Stimulated activated CD8-positive, alpha-beta memory T cell treated with anti-CD3 and anti-CD28 coated beads, Interleukin-2, amount 100 ng/mL, for 48 hours (primary cell): ENCODE data around the gene FOXO4.
"Not testable (repeated sequence)": the region's sequence is repeated elsewhere in the genome, so short reads cannot be mapped to it uniquely, and the experiment has no call there.

Experiments
- DNase-seq, 2 donors: peaks; one replicate each; pipeline ENCODE4 v3.0.0-alpha.2; 2020; ENCODE audit warnings: low read depth in 2 of 2

The FOXO4 gene, protein sequence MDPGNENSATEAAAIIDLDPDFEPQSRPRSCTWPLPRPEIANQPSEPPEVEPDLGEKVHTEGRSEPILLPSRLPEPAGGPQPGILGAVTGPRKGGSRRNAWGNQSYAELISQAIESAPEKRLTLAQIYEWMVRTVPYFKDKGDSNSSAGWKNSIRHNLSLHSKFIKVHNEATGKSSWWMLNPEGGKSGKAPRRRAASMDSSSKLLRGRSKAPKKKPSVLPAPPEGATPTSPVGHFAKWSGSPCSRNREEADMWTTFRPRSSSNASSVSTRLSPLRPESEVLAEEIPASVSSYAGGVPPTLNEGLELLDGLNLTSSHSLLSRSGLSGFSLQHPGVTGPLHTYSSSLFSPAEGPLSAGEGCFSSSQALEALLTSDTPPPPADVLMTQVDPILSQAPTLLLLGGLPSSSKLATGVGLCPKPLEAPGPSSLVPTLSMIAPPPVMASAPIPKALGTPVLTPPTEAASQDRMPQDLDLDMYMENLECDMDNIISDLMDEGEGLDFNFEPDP

DNA sequence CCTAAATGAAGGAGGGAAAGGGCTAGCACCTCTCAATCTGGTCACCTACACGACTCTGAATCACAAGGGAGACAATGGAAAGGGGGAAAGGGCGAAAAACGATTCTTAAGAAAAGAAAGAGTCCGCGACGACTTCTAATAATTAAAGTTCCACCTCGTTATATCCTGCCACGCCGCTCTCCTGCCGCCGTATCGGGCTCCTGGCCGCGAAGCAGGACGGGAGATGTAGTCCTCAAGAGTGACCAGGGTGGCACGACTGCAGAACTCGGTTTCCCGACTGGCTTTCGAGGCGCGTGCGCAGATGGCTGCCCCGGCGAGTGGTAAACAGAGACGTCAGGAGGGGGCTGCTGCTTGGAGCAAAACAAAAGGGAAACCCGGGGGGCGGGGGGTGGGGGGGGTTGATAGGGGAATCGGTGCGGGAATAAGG is at the start of gene FOXO4:
FOXO4 (plus strand) TSS at position 297 of the 426 bp plus-strand sequence. CDS start 678 bp downstream, outside the sequence.
- DNase-seq, result peak; percentile 75 to 81

DNA sequence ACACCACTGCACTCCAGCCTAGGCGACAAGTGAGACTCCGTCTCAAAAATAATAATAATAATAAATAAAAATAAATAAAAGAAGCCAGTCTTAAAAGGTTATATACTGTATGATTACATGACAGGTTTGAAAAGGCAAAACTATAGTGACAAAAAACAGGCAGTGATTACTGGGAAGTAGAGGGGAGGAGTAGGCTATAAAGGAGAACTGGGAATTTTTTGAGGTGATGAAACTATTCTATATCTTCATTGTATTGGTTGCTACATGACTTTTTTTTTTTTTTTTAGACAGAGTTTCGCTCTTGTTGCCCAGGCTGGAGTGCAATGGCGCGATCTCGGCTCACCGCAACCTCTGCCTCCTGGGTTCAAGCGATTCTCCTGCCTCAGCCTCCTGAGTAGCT is 47.8 kb upstream of the FOXO4 start:
- DNase-seq, result not testable (repeated sequence)

DNA sequence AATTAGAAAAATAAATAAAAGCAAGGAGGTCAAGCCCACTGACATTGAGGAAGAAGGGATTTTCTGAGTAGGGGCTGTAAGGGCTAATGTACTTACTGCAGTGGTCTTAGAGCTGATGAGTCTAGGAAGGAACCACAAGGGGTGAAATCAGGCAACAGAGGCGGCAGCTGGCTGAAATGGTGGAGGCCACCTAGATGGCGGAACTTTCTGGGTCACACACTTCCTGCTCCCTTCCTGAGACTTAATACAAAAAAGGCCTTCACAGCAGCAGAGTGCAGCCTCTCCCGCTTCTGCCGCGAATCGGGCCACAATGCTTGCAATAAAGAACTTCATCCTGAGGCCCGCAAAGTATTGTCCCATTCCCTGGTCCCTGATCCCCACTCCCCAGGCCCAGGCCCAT is 42.9 kb upstream of the FOXO4 start:
- DNase-seq, result no peak

DNA sequence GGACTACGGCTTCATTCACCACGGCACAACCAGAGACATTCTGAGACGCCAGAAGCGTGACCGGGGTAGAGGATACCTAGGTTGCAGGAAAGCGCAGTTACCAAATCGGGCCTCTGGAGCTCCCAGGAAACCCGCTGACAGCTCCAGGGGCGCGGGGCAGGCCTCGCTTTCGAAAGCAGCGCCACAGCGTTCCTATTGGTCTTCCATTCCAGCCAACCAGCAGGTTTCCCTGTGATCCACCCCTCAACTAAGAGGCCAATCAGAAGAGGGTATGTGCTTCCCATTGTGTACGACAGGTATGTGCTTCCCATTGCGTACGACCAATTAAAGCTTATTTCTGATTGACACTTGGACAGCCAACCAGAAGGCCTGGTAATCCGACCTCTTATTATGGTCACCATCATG is 42.4 kb upstream of the FOXO4 start:
- no peak for DNase-seq

DNA sequence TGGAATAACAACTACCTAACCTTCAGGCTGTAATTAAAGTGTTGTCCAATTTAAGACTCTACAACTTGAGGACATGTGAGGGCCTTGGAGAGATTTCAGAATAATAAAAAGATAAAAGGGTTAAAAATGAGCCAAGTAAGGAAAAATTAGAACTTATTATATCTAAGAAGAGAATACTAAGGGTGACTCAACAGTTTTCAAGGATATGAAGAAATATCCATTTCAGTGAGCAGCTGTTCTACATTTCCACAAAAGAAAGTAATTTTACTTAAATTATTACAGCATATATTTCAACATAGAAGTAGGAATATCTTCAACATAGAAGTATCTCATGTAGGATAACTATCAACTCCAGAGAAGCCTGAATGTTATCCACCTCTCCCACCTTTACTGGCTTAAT is 38.8 kb upstream of the FOXO4 start:
- DNase-seq, result no peak

DNA sequence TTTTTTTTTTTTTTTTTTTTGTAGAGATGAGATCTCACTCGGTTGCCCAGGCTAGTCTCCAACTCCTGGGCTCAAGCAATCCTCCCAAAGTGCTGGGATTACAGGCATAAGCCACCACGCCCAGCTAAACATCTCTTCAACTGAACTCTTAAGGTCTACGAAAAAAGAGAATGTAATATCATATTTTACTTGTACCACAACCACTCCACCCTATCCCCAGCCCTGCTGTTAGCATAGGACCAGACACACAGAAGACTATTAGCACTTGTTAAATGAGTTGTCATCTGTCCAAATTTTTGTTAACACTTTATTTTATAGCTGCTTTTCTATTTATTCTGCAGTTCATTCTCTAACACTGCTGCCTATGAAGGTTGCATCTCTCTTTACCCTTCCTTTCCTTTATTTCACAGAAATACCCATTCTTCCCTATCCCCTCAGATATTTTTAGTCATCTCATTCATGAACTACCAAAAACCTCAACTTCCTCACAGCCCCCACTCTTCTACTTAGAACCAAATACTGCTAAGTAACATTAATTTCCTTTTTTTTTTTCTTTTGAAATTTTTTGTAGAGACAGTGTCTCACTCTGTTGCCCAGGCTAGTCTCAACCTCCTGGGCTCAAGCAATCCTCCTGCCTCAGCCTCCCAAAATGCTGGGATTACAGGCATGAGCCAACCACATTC is 37.7 kb upstream of the FOXO4 start:
- DNase-seq, result no peak

DNA sequence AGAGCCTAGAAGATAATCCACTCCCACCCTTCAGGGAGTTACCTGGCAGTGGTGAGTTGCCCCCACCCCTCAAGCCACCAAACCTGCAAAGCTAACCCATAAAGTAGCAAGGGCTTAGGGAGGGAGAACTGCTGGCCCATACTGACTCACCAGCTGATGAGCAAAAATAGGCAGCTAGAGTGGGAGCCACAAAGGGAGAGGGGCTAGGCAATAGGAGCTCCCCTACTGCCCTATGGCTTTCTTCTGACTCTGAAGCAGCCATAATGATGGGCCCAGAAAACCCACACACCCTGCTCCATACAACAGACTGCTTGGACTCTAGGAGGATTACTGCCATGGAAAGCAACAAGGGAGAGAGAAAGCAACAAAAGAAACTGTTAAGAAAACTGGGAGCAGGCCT is 35.5 kb upstream of the FOXO4 start:
- DNase-seq, result no peak

DNA sequence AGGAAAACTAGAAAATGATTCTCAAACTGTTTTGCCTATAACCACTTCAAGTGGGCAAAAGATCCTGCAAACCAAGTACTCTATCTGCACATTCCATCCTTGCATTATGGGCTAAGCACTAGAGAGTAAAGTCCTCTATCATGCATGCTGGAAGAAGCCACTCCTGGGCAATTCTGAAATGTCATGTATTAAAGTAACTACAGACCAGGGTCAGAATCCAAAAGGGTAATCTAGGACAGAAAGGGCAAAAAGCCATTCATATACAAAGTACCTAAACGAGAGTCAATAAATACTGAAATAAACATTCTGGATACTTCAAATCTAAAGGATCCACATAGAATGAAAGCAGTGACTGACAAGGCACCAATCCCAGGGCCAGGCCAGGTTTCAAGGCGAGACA is 28.6 kb upstream of the FOXO4 start:
- DNase-seq, result no peak

DNA sequence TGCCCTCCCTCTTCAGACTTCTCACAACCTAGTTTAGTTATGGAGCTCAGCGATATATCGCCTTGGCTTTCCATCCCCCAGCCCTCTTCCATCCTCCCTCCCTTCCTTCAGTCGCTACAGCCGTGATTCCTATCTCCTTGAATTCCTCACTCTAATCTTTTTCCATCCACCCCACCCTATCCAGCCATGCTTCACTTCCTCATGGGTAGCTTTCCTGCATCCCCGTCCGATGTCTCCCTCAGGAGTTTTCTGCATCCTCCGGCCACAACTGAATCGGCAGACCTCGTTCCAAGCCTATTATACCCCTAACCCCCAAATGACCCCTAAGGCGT is 28.0 kb upstream of the FOXO4 start:
- no peak for DNase-seq

DNA sequence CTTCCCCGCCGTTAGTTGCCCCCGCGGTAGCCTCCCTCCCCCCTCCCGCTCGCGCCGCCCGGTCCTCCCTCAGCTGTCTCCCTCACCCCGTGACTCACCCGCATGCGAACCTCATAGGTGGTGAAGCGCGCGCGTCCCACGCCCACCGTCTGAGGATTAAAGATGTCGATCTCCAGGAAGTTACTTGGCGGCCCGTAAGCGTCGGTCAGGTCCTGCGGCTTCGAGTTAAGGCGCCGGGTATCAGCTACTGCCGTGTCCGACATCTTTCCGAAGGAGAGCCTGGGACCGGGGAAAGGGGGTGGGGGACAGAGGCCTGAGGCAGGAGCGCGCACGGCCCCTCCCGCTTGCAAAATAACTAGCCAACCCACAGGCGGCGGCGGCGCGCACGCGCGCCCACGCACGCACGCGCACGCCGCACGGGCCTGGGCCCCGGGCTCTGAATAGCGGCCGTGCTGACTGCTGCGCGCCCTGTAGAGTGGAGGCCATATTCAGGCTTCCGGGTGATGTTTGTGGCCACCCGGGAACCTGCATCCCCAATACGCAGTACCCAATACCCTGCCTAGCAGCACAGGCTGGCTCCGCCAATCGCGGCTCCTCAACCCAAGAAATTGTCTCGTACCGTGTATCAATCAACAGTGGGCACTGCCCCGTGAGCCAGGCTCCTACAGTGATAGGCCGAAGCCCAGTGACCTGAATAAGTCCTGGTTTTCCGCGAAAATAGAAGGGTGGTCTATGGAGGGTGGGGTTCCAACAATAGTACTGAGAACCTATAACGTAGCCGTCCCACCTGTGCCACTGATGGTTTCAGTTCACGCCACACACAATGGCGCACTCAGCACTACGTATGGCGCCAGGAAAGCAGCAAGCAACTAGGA is 27.4 kb upstream of the FOXO4 start, which contains the start of gene SNX12:
SNX12 (minus strand) TSS at position 291 of the 875 bp plus-strand sequence; CDS start at position 263, 28 bp downstream.
- DNase-seq, result peak; percentile 66 to 80

DNA sequence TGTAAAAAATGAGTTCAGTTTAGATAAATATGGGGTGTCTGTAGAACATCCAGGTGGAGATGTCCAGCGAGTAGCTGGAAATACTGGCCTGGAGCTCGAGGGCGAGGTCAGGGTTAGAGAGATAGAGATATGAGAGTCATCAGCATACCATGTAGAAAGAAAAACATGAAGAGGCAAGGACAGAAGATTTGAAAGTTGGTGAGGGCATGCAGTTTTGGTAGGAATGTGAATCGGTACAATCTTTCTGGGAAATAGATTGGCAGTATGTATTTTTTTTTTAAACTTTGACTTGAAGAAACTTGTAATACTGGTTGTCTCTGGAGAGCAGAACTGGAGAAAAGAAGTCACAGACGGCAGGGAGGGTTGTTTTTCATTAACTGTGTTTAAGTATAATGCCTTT is 25.1 kb upstream of the FOXO4 start:
- DNase-seq, result no peak

DNA sequence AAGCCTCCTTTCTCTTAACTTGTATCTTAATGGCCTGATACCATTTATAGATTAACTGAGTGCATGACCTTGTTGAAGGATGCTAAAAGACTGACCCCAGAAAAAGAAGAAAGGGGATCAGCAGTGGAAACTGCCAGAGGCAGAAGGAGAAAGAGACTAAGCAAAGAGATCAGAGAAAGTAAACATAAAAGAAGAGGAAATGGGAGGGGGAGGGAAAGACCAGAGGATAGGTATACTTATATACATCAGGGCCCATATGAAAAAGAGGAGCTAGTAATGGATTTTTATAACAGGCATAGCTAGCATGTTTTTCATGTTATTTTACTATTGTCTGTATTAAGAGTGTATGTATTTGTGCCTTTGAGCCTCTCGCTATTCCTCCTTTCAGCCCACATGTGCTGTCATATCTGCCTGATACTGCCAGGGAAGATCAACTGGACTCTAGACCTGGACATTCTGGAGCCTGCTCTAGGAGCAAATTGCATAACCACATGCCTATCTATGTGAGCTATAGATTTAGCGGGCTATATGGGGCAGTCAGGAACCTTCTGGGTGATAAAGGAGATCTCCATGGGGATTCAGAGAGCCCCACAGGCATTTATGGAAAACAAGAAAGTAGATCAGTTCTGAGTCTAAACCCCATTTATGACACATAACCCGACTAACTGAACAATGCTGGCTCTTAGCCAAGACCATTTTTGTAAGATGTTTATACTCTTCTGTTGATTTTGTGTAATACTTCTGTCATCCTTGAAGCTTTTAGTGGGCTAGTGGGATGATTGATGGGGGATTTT is 14.1 kb upstream of the FOXO4 start:
- DNase-seq, result no peak

DNA sequence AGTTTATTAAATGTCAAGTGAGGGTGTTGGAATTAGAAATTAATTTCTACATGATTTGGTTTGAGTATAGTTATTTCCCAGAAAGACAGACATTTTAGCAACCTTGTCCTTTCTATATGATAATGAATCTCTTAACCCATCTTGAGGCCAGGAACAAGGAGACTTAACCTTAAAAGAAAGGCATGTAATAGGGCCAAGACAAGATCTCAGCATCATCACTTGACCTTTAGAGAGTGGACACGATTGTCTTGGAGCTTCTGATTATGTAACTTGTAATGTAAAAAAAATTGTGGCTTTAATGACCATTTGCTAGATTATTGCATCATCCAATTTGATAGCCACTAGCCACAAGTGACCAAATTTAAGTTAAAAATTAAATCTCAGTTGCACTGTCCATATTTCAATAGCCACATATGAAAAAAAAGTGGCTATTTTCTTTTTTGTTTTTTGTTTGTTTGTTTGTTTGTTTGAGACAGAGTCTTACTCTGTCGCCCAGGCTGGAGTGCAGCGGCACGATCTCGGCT is 13.5 kb upstream of the FOXO4 start:
- DNase-seq, result no peak

DNA sequence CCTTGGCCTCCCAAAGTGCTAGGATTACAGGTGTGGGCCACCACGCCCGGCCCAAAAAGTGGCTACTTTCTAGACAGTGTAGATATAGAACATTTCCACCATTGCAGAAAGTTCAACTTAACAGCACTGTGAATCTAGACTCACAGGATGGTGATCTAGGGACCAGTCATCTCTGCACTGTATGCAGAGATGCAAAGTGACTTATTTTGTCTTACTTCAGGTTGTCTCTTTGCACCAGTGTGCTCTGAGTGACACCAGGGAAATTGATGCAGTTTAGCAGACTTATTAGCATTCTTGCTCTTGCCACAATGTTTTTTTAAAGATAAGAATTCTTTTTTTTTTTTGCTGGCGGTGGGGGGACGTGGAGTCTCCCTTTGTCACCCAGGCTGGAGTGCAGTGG is 12.8 kb upstream of the FOXO4 start:
- DNase-seq, result no peak

DNA sequence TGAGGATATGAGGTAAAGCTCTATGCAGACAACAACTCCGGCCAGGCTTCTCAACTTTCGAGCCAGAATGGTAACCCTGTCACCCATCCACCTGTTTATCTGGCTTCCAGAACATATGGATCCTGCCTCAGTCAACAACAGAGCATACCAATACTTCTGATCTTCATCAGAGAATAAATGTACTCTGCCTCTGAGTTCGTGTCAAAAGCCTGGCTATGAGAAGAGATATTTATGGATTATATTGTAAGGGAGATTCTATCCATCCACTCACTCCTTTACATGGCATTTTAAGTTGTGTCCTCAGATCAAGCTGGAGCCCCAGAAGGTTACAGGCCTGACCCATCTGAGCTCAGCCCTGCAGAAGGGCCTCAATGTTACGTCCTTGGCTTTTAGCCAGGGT is 9.8 kb upstream of the FOXO4 start:
- DNase-seq, result no peak

DNA sequence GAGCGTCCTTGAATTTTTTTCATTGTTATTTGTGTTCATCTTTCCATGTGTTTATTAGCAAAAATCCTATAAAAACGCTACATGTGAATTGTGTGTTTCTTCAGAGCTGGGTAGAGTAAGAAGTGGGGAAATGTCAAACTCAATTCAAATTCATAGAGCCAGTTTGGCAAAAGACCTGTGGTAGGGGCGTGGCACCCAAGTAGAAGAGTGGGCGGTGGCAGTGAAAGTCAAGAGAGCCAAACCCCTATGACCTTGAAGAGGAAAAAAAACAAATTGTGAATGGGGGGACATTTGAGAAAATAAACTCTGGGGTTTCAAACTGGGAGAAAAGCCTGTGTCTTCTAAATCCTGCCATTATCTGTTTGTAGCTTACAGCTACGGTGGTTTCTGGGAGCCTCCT is 4.4 kb upstream of the FOXO4 start:
- DNase-seq, result no peak

DNA sequence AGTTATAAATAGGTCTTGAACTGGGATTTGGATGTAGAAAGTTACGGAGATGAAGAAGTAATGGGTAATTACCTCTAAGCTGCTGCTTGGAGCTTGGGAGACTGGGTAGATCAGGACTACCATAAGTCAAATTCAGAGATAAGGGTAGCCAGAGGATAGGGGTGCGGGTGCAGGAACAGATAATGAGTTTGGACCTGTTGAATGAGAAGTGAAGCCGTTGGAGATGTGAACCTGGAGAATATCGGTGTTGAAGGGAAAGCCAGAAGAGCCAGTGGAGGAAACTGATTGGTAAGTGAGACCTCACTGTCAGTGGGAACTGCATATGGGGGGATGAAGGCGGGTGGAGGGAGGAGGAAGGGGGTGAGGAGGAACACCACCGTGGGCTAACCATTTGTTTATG is 618 bp upstream of the FOXO4 start:
- DNase-seq, result no peak

DNA sequence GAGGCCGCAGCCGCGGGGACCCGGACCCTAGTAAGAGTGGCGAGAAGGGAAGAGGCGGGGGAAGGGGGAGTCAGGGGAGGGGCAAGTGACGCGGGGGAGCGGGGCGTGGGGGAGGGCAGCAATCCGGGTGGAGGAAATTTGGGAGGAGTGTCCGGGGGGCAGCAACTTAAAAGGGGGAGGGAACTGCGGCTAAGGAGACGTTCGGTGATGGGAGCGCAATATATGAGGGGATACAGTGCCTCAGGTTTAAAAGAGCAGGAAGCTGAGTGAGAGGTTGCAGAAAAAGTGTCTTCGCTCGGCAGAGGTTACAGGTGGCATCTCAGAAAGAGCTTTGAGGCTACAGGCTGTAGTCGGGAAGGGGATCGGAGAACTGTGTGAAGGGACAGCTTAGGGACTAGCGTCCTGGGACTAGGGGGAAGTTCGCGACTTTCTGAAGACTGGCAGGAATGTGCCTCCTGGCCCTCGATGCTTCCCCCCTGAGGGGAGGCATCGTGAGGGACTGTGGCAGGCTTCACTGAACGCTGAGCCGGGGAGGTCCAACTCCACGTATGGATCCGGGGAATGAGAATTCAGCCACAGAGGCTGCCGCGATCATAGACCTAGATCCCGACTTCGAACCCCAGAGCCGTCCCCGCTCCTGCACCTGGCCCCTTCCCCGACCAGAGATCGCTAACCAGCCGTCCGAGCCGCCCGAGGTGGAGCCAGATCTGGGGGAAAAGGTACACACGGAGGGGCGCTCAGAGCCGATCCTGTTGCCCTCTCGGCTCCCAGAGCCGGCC is 519 bp downstream of the FOXO4 start:
- DNase-seq, result peak in 1 of 2 donors; percentile 33

DNA sequence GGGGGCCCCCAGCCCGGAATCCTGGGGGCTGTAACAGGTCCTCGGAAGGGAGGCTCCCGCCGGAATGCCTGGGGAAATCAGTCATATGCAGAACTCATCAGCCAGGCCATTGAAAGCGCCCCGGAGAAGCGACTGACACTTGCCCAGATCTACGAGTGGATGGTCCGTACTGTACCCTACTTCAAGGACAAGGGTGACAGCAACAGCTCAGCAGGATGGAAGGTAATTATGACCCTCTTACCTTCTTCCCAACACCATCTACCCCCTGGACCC is 1.0 kb downstream of the FOXO4 start:
- no peak for DNase-seq

DNA sequence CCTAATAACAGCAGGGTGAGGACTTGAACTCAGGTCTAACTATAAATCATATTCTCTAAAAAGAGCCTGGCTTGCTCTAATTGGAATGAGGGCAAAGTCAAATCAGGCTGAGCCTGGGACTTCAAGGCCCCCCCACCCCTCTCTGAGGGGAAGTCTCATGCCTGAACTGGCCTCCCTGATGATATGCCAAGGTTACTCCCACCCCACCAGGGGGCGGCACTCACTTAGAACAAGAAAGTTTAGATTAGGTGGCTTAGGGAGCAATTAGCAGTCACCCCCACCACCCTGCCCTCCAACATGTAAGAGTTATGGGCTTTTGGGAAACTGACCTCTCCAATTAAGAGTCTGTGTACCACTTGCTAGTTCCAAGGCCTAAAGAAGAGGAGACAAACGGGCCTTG is 2.7 kb downstream of the FOXO4 start:
- peak; percentile 52 to 62 for DNase-seq
